ENCODE measurements around the gene MYO1D.

GRCh38 chr17:32622540-32622939 lies 254.4 kb downstream of the MYO1D start:
- TF ChIP-seq CTCF (conservative IDR thresholded peaks at IDR 0.05; ENCODE audit: low read depth, low read length) (no peak), EZH2phosphoT487 (IDR thresholded peaks at IDR 0.05; ENCODE audit: borderline replicate concordance, low read length) (no peak), EZH2 (IDR thresholded peaks at IDR 0.05; ENCODE audit: low read length, unreplicated experiment) (no peak)
